NCI-H2196 (cell line): ENCODE measurements around the gene IFNA2.
"Not testable (repeated sequence)": the region's sequence is repeated elsewhere in the genome, so short reads cannot be mapped to it uniquely, and the experiment has no call there.

Experiments
- DNase-seq: peaks from one replicate; lab custom pipeline; 2025; ENCODE audit not compliant: unreplicated experiment; lab: John Stamatoyannopoulos, UW

Gene IFNA2

GRCh38 chr9:21383627-21384026 lies 1.6 kb downstream of the IFNA2 start:
- DNase-seq, result no peak

- no peak for DNase-seq
Observed at GRCh38 chr9:21381448-21382339, 3.5 kb downstream of the IFNA2 start.

- not testable (repeated sequence) for DNase-seq
Observed at GRCh38 chr9:21371467-21371866, 13.7 kb downstream of the IFNA2 start.

- no peak for DNase-seq
Observed at GRCh38 chr9:21367957-21368356, 17.2 kb downstream of the IFNA2 start, which contains the start of gene IFNA13. IFNA13 (minus strand) TSS chr9:21368057; CDS start chr9:21368010, 47 bp downstream.

GRCh38 chr9:21367169-21367568 lies 18.0 kb downstream of the IFNA2 start:
- DNase-seq, result not testable (repeated sequence)

- no peak for DNase-seq
Observed at GRCh38 chr9:21362287-21362686, 22.9 kb downstream of the IFNA2 start.

- DNase-seq, result no peak
Observed at GRCh38 chr9:21357479-21358460, 27.4 kb downstream of the IFNA2 start.

GRCh38 chr9:21350787-21351186 lies 34.4 kb downstream of the IFNA2 start, which contains the start of gene IFNA6:
IFNA6 (minus strand) TSS chr9:21350887; CDS start chr9:21350887, 0 bp downstream.
- DNase-seq, result no peak

GRCh38 chr9:21348430-21348970 lies 36.7 kb downstream of the IFNA2 start:
- no peak for DNase-seq

GRCh38 chr9:21340735-21341134 lies 44.5 kb downstream of the IFNA2 start:
- no peak for DNase-seq

GRCh38 chr9:21336457-21336856 lies 48.7 kb downstream of the IFNA2 start:
- DNase-seq, result no peak

GRCh38 chr9:21334701-21335632 lies 50.2 kb downstream of the IFNA2 start, which contains the start of gene KLHL9:
KLHL9 (minus strand) TSS chr9:21335404; CDS start chr9:21334859, 545 bp downstream.
- DNase-seq, result peak; percentile 88
